GM18868 (cell line): ENCODE results near the gene SFXN5.

Source experiments
- ATAC-seq: cut with Tn5 transposase; IDR thresholded peaks from one replicate; pipeline ENCODE4 v1.9.1; 2021; ENCODE audit warnings: mild to moderate bottlenecking, moderate library complexity; ENCODE audit not compliant: unreplicated experiment

SFXN5 gene

DNA sequence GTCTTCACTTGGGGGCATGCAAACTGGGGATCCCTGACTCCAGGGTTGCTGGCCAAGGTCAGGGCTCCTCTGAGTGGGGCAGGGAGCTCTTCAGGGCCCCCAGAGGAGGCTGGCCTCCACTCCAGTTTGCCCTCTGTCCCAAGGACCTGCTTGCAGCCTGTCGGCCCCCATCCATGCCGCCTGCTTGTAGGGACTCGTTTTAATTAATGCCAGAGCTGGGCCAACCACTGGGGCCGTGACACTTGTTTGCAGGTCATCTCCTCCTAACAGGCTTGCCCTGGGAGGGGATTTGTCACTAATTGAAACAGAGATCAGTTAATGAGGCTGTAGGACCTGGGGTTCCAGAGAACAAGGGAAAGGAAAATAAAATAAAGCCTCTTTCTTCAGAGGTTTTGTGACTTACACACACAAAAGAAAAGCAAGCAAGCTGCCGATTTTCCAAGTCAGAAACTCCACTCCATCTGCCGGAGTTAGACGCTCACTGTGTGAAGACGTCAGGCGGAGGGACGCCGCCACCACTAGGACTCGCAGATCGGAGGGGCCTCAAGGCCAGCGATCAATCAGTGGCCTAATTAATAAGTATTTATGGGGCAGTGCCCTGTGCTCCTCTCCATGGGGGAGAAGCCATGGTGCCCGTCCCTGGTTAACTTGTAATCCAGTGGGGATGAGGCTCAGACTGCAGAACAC, 75.9 kb downstream of the SFXN5 start:
- ATAC-seq: no peak

DNA sequence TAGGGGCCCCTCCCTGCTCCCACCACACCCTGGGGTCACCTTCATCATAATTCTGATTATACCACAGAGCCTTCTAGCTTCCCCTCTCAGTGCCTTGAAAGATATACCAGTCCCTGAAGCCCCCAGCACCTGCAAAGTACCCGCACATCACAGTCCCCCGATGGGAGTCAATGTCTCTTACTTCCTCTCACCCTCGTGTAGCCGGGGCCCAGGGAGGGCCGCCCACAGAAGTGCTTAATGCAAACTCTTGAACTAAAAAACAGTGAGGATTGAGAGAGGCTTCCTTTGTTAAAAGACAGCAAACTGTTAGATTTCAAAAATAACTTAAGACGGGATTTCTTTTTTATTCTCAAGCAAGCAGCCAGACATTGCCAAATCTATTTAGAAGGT, 76.5 kb downstream of the SFXN5 start:
- no peak for ATAC-seq

DNA sequence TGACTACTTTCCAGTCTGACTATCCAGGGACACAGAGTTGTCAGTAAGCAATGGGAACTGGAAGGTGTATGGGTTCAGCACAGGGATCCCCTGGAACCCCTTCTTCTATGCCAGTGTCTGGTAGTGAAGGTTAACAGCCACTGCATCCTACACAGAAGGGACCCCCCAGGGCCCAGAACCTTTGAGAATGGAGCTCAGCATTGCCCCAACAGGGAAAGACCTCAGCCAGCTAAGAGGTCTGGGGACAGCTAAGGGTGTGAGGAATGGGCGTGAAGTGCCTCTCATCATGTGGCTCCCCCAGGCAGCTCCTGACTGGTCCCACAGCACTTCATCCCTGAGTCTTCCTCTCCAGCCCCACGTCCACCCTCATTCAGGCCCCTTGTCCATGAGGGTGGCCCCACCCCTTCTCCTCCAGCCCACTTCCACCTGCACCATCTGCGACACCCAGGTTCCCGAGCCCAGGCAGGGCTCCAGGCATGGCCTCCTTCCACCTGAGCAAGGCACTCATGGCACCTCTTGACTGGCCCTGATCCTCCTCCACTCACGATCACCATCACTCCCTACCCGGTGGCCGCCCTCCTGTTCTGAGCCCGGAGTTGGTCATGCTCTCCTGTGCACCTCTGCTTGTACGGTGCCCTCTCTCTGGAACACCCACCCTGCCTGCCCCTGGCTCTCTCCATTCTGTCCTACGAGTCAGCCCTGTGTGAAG, 77.1 kb downstream of the SFXN5 start:
- no peak for ATAC-seq

DNA sequence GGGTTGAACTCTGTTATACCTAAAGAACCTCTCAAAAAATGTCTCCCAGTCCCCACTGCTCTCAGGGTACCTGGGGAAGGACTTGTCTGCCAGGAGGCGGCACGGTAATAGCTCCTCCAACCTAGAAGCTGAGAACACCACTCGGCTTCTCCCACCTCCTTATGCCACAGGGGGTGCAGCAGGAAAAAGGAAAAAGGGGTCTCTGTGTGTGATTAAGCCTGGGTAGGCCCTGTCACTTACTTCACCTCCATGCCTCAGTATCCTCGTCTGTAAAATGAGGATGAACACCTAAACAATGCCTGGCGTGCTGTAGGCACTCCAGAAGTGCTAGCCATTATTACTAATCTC, 77.6 kb downstream of the SFXN5 start:
- ATAC-seq: no peak

DNA sequence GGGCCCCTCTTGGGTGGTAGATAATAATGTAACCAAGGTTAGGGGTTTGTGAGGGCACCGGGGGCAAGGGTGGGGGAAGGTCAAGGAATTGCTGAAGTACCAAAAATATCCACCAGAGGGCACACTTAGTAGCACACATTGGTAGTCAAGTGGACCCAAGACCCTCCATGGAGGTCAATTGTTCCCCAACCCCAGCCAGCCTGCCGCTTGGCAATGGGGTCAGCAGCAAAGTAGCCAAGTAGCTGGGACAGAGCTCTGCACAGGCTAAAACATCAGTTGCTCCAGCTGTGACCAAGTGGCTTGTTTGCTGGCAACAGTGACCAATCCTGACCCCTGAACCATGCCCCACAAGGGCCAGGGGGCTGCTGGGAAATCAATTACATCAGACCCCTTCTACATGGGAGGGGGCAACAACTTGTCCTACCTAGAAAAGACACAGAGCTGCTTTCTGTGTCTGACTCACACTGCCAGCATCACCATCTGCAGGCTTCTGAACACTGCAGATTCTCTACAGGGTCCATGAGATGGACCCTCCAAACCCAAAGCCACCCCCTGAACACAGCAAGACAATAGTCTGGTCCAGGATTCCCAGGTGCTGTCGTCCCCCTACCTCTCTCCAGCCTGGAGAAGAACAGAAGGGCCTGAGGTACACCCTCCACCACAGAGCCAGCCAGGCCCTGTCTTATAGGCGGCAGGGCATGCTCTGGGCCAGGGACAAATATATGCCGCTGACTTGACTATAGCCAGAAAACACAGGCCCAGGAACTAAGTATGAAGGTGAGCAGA, 78.2 kb downstream of the SFXN5 start:
- no peak for ATAC-seq

DNA sequence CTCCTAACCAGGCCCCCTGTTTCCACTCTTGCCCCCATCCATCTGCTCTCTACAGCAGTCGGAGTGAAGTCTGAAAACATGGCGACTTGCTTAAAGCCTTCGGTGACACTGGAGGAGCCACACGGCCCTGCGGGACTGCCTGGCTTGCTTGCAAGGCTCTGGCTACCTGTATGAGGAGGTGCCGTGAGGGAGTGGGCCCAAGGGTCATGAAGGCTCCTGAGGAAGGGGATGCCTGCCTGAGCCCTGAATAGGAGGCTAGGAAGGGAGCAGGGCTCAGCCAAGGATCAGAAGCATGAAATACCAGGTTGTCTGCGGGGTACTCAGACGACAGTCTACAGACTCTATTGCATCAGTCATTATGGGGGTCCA, 78.8 kb downstream of the SFXN5 start:
- no peak for ATAC-seq

DNA sequence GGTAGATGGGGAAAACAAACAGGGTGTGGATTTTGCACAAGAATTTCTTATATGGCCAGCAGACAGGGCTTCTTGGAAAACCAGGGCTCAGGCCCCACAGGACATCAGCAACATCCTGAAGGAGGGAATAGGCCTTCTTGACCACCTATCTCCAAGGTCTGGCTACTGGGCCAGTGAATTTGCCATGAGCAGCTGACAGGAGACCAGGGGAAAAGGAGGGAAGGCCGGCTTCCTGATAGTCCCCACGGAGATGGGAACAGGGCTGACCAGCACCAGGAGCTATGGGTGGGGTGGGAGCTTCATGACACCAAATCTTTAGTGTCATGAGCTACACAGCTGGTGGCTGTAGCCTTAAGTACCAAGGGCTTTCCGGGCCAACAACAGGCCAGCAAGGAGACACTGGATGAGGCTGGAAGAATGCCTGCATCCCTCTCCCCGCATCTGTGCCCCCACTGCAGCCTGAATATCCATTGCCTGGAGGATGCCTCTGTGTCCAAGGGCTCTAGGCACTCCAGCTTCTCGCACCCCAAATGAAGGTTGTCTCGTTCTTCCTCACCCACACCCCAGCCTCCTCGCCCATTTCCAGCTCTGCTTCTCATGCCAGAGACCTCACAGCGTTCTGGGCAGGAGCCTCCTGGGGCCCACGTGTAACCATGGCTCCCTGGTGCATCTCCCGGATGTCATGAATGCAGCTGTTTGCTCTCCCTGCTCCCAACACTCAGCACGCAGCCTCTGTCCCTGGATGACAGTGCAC, 79.4 kb downstream of the SFXN5 start:
- no peak for ATAC-seq

DNA sequence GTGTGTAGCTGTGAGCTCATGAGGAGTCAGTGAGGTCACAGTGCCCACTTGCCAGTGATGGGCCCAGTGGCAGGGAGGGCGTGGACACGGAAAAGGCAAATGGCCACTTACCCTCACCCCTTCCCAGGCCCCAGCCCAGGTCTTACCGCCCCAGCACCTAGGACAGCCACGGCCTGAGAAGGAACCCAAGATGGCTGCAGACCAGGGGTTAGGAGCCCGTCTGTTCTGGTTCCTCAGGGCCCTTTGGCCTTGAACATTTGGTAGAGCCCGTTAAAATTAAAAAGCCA, 80.1 kb downstream of the SFXN5 start:
- no peak for ATAC-seq

DNA sequence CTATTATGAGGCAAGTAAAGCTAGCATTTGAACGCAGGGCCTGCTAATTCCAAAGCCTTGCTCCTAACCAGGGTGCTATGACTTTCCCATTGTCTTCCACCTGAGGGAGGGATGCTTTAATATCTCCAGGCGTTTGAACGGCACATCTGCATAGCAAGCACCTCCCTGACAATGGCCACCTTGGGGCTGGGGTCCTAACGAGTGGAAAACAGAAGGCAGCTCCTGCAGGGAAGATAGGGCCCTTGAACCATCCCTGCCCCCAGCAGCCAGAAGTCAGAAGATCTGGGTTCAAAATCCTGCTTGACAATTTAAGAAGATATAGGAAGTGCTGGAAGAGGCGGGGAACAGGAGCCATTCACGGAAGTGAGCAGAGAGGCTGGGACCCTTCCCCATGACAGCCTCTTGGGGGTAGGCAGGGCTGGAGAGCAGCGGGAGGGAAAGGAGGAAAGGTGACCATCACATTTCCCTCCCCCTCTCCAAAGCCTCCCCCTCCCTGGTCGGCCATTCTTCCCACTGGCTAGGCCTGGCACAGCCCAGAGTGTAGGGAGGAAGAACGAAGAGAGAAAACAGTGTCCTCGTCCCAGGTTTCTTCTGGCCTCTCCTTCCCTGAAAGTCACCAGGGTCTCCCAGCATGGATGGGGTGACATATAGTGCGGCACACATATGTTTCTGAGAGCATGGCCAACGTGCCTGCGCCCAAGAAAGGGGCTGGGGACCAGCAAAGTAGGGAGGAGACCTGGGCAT, 80.6 kb downstream of the SFXN5 start:
- ATAC-seq: no peak

DNA sequence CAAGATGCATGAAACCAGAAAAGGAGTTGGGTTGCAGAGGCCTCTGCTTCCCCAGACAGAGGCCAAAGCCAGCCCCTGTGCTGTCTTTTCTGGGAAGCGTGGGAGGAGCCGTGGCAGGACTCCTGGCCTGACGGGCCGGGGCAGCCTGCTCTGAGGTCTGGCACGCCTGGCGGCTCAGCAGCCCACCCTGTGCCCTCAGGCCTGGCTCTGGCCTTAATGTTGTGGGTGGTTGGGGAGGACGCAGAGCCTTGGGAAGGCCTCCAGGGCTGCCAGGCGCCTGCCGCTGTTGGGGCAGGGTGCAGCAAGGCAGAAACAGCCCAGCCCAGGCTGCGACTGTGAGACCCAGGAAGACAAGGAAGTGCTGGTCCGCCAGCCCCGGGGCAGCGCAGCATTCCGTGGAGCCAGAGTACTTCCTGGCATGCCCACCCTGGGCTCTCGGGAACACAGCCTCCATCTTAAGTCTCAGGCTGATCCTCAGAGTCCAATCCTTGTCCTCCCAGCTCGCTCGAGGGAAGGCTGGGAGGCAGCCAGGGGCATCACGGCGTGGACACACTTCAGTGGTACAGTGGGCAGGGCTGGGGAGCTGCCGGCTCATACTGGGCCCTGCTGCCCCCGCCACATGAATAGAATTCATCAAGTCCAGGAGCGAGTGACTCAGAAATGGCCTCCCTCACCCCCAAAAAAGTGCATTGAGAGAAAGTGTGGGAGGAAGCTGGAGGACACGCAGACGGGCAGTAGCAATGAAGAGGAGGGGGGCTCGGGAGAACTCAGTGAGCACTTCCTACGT, 81.5 kb downstream of the SFXN5 start:
- no peak for ATAC-seq

DNA sequence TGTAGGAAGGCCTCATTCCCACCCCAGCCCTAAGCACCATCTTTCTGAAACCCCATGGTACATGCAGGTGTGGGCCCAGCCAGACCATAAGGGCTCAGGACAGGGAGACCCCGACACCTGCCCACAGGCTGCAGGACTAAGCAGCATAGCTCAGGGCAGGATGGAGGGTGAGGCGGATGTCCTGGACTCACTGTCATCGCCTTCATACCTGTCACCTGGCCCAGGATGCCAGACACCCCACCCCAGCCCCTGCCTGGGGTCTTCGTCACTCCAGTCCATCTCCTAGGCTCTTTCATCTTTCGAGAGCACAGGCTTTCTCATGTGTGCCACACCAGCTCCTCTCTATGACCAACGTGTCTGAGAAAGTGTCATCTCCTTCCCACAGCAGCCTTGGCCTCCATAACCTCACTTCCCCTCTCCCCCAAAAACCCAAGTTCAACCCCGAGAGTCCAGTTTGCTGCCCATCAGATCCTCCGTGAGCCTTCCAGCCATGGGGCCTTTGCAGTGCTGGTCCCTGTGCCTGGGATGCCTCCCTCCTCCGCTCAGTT, 82.7 kb downstream of the SFXN5 start:
- ATAC-seq: no peak

DNA sequence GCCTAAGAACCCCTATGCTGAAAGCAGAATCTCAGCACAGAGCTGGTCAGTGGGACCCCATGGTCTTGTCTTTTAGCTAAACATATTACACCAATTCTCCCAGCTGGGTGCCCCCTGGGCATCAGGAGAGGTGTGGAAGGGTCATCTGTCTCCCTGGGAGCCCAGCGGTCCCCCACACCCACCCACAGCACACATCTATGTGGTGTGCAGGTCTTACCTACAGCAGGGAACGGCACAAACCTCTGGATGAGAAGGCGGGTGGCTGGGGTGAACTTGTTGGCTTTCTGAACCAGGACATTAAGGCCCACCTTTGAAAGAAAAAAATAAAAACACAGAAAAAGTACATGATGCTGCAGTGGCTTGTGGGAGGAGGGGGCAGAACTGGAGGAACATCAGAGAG, 83.5 kb downstream of the SFXN5 start:
- no peak for ATAC-seq

DNA sequence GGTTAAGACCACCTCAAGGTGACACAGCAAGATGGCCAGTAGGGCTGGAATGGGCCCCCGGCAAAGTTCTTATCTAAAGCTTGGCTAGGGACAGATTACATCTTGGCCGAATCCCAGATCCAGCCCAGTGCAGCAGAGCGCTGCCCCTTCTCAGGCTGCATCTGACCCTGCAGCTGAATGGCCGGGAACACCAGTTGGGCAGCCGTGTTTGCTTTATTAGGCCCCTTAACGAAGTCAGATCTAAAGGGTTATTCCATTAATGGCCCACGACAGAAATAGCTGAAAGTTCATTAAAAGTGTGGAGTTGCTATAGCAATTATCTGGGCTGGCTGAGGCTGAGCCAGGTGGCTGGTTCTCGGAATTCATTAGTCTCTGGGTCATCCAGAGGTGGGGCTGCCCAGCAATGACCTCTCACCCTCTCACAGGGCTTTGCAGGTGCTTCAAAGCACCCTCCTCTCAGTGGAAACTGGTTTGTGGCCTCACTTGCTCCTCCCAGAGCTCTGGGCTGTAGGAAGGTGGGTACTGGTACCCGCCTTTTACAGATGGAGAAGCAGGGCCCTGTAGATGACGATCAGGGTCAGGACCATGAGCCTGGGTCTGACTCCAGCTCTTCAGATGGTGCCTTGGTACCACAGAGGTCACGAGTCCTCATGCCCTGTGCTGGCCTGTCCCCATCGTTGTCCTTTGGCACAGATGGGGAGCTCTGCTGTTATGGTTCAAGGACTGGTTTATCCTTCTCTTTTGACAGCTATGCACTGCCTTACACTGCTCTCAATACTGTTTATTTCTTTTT, 85.4 kb downstream of the SFXN5 start:
- ATAC-seq: no peak

DNA sequence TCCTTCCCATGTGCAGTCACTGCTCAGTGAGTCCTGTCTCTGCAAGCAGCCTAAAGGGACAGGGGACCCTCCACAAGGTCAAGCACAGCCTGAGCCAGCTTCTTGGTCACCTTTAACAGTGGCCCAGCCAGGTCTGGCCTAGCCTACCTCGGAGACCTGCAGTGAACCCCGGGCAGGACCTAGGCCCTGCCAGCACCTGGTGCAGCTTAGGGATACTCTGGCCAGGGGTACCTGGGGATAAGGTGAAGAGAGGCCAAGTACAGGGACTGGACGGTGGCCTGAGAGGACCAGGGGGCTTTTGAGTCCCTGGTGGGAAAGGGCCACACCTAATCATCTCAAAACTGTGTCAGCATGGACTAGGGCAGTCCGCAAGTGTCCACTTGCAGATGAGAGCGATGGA, 86.4 kb downstream of the SFXN5 start:
- ATAC-seq: no peak

DNA sequence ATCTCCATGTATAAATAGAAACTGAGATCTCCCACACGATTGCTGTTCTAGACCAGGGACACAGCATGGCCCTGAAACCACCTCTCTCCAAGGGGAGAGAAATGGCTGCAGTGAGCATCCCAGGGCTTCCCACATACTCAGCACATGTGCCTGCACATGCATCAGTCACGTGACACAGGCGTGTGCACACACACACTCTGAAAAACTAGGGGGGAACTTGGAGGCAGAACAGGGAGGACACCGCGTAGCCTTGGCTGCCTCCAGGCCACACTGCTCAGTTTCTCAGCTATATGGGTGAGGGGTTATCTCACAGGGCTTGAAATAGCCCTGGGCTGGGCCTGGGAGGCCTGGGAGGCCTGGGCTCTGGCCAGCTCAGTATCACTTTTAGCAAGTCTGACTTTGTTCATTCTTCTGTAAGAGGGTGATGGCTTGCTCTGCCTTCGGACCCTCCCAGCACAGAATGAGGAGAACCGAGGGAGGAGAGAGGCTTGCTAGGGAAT, 87.3 kb downstream of the SFXN5 start:
- ATAC-seq: no peak

DNA sequence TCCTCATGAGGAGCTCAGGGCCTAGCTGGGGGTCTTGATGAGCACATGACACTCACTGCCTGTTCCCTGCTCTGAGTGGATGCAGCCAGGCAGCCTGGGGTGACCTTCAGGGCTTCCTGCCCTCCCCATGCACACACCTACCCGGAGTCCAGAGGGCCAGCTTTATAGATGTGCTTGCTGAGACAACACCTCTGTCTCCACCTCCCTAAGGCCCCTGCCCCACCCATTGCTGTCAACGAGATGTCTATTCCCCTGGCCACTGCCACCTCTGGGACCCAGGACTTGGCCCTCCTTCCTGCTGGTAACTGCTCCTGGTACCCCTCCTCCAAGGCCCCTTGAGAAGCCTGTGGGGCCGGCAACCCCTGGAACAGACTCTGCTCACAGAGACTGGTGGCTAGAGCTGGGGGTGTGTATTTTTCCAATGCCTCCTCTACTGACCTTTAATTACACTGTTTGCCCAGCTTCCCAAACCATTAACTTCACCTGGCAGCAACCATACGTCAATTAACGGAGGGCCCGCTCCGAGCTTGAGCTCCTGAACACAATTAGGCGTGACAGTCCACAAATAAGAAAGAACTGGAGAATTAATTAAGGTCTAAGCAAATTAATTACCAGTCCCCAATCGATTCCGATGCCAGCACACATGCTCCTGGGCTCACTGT, 87.9 kb downstream of the SFXN5 start:
- no peak for ATAC-seq

DNA sequence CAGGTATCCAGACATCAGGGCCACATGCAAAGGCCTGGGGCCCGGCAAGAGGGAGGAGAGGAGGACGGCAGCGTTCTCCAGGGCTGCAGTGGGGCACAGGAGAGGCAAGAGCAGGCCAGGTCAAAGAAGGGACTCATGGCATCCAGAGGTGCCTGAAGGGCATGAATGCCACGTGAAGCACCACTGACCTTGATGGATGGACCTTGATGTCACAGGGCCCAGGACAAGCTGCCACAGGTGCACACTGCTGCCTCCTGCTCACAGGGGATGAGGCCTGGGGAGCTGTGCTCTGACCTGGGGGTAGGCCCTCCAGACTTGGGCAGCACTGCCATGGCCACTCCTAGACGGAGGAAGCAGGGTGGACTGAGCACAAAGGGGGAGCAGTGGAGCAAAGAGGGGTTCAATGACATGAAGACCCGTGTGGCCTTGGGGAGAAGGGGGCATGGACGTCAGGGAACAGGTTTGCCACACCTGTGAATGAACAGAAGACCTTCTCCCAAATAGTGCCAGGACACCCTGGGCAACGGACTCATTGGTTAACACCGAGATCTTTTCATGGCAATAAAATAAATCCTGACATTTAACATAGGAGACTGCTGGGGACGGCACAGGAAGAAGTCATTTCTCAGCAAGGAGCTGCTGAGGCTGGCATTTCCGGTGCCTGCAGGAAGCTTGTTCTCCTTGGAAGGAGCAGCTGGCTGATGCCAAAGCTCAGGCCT, 88.6 kb downstream of the SFXN5 start:
- no peak for ATAC-seq

DNA sequence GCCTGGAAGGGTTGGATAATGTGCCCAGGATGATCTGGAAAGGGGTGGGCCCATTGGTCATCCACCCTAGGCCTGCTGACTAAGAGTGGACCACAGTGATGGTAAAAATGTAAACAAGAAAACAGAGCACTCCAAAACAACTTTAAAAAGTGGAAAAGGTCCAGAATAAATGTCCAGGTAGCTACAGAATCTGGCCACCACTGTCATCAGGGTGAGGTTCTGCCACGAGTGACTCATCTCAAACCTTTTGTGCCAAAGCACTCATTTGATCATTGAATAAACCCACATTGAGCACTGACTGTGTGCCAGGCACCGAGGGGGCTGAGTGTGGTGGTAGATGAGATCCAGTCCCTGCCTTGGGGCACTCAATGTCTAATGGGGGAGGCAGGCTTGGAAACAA, 89.3 kb downstream of the SFXN5 start:
- no peak for ATAC-seq
